Omental fat pad (tissue), 4 donors: ENCODE data around the gene YOD1. TPM values are rescaled to one million over a fixed set of nuclear protein-coding genes. Genes with fewer than 3 reads are reported as not detected.

Experiments used
- ATAC-seq: fragments of 150-250 bp; one replicate; pipeline ENCODE4 v1.9.1; 2016; ENCODE audit warnings: mild to moderate bottlenecking, moderate library complexity; ENCODE audit not compliant: low FRiP score
- DNase-seq: peaks from one replicate; pipeline ENCODE4 v3.0.0-alpha.2; 2019; ENCODE audit warnings: low spot score
- total RNA-seq, 4 donors: library from RNA; depleted of rRNA; stranded (reverse); fragments of >200 nt; gene quantifications; one replicate each; pipeline ENCODE4 v1.1.0, GENCODE V29; 2016
- TF ChIP-seq, protein P1 (sequence below), 3 donors: fragments of 450-650 bp; IDR thresholded peaks; one replicate each; pipeline ENCODE4 v1.5.1; 2016 to 2017; ENCODE audit warnings: antibody characterized with exemption in 3 of 3, mild to moderate bottlenecking in 3 of 3, moderate library complexity in 2 of 3

YOD1 gene
- total RNA-seq, 4 donors from 2014 or later = 6.1 to 11.7 (median 7.9) TPM

- ATAC-seq (no peak), DNase-seq (no peak)
- TF ChIP-seq, protein P1, sequence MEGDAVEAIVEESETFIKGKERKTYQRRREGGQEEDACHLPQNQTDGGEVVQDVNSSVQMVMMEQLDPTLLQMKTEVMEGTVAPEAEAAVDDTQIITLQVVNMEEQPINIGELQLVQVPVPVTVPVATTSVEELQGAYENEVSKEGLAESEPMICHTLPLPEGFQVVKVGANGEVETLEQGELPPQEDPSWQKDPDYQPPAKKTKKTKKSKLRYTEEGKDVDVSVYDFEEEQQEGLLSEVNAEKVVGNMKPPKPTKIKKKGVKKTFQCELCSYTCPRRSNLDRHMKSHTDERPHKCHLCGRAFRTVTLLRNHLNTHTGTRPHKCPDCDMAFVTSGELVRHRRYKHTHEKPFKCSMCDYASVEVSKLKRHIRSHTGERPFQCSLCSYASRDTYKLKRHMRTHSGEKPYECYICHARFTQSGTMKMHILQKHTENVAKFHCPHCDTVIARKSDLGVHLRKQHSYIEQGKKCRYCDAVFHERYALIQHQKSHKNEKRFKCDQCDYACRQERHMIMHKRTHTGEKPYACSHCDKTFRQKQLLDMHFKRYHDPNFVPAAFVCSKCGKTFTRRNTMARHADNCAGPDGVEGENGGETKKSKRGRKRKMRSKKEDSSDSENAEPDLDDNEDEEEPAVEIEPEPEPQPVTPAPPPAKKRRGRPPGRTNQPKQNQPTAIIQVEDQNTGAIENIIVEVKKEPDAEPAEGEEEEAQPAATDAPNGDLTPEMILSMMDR (IDR thresholded peaks at IDR 0.05) = no peak
These were observed 29.7 kb downstream of the YOD1 start for GRCh38 chr1:207021139-207021861.

DNA sequence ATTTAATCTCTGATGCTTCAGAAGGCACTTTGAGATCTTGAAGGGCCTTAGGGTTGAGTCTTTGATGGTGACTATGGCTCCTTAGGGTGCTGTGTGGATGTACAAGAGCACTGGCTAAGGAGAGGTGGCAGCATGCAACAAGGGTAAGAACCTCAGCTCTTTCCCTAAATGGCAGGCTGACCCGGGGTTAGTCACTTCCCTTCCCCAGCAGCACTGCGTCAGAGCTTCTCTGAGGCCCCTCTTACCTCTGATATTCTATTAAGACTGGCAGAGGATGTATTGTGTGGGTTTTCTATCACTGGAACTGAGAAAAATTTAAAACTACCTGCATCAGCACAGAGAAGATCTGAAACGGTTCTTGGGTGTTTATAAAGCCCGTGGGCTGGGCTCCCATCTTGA, 30.3 kb downstream of the YOD1 start:
- TF ChIP-seq, protein P1 (IDR thresholded peaks at IDR 0.05) = no peak
- ATAC-seq (no peak), DNase-seq (no peak)

DNA sequence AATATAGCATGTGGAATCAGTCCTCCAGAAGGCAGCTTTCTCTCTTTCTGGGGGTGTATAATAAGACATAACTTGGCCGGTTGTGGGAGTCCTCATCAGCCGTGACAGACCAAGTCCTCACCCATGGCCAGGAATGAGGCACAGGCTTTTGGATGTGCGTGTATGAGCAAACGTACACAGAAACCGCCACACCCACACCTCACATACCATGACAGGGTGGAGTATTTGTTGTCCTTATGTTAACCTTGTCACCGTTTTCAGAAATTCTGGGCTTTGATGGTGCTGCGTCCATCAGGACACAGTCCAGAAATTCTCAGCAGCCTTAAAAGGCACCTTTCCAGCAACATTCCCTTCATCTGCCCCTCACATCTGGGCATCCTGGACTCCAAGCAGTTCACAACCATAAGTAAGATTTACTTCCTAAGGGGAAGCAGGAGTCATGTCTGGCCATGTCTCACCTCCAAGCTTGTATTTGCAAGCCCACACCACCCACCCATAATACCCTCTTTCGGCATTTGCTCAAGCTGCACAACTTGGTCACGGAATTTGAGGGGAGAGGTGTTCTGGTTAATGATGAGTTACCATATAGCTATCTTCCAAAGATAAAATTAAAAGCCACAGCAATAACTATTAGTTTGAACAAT, 30.8 kb downstream of the YOD1 start:
- no peak for DNase-seq
- no peak for ATAC-seq
- TF ChIP-seq, protein P1 (IDR thresholded peaks at IDR 0.05) = no peak

- ATAC-seq (no peak), DNase-seq (no peak)
- TF ChIP-seq, protein P1 (IDR thresholded peaks at IDR 0.05) = no peak
These were observed 31.3 kb downstream of the YOD1 start for GRCh38 chr1:207019661-207020060.

GRCh38 chr1:207019161-207019560, 31.8 kb downstream of the YOD1 start:
- no peak for ATAC-seq
- TF ChIP-seq, protein P1 (IDR thresholded peaks at IDR 0.05) = no peak
- DNase-seq = no peak

- ATAC-seq (no peak), DNase-seq (no peak)
- TF ChIP-seq, protein P1 (IDR thresholded peaks at IDR 0.05) = no peak
These were observed 32.3 kb downstream of the YOD1 start for GRCh38 chr1:207018707-207019106.
